Fibroblast of pulmonary artery (primary cell): ENCODE results near the gene PACSIN3.

Experiments
- DNase-seq: peaks from one replicate; pipeline ENCODE4 v3.0.0-alpha.2; 2010; ENCODE audit warnings: low read depth
- H3K4me3 ChIP-seq: replicated peaks from 2 replicates; pipeline ENCODE4 v1.5.1; 2011; ENCODE audit warnings: low read depth, mild to moderate bottlenecking, control low read depth, low read length, moderate library complexity
- CTCF ChIP-seq: IDR thresholded peaks from 2 replicates; pipeline ENCODE4 v1.5.1; 2011; ENCODE audit warnings: mild to moderate bottlenecking, control low read depth, low read length, inconsistent platforms; ENCODE audit errors: missing control alignments

The PACSIN3 gene

GRCh38 chr11:47147681-47148080, 38.6 kb downstream of the PACSIN3 start:
- TF ChIP-seq CTCF: no peak

GRCh38 chr11:47147250-47147649, 39.0 kb downstream of the PACSIN3 start:
- no peak for DNase-seq
- no peak overlapping the region for H3K4me3 ChIP-seq
- no peak for TF ChIP-seq CTCF

More at GRCh38 chr11:47147681-47148080, 38.6 kb downstream of the PACSIN3 start:
- no peak overlapping the region for H3K4me3 ChIP-seq
- no peak for DNase-seq

GRCh38 chr11:47144541-47144940, 41.7 kb downstream of the PACSIN3 start:
- H3K4me3 ChIP-seq: no peak overlapping the region
- DNase-seq: no peak
- no peak for TF ChIP-seq CTCF

- TF ChIP-seq CTCF: no peak
- no peak overlapping the region for H3K4me3 ChIP-seq
- DNase-seq: peak; percentile 68
Observed at GRCh38 chr11:47143322-47143721, 42.9 kb downstream of the PACSIN3 start.

DNA sequence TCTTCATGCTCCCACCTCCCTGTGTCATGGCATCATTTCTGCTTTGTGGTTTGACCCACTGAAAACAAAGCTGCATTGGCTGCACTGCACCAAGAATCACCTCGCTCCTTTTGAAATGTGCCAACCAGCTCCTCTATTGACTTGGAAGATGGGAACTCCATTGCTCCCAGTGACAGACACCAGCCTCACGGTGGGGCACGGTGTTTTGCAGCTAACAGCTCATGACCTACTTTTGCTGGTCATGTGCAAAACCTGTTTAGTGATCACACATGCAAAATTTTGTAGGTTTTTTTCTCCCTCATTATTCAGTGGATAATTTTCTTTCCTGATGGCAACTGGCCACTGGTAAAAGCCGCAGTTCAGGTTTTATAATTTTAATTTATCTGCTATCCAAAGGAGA, 46.4 kb downstream of the PACSIN3 start:
- no peak for DNase-seq
- TF ChIP-seq CTCF: no peak
- H3K4me3 ChIP-seq: no peak overlapping the region

DNA sequence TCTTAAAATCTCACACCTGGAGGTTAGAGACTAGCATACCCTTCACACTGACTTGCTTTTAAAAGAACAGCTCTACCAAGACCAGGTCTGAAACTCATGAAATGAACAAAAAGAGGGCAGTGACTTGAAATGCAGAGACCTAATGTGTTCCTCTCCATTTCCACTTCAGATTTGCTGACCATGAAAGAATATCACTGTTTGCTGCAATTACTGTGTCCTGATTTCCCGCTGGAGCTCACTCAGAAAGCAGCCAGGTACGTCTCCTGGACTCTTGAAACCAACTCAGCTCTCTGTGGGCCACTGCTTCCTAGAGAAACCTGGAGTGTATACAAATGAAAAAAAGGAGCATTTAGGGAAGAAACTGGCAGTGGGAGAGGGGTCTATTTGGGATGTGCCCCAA, 48.8 kb downstream of the PACSIN3 start:
- no peak for DNase-seq
- no peak for TF ChIP-seq CTCF
- no peak overlapping the region for H3K4me3 ChIP-seq

DNA sequence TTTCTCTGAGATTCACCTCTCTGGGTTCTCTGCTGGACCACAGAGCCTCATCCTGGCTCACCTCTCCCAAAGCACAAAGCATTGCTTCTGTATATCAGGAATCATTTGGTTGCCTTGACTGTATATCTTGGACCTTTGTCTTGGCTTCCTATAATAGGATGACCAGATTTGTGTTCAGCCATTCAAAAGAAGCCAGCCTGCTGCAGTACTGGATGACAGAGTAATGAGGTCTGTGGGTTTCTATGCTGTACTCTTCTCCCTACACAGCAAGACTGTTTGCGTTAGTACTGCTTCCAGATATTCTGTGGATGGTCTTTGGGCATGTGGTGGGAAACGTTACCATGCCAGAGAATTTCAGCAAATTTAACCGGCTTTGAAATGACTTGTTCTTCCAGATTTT, 49.3 kb downstream of the PACSIN3 start:
- no peak for TF ChIP-seq CTCF
- no peak overlapping the region for H3K4me3 ChIP-seq
- no peak for DNase-seq
